GF-D8 (cell line): ENCODE measurements around the gene VPS13A.

Source experiments
- DNase-seq: peaks from one replicate; lab custom pipeline; 2025; lab: John Stamatoyannopoulos, UW

VPS13A gene

GRCh38 chr9:77424993-77425392 is 247.7 kb downstream of the VPS13A start:
- no peak for DNase-seq

DNA sequence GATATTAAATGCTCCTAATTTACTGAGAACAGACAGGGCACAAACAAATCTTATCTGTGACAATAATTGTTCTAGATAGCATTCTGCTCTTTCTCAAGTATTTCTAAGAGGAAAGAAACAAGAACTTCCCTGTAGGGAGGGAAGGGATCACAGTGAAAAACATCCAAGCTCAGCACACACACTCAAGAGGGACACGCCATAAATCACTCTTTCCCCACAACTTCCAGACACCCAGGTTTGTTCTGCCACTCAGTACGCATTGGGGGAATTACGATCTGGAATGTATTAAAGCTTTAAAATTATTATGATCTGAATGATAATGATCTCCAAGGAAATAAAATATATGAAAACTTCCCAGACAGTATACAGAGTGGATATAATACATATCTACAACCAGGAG is 249.4 kb downstream of the VPS13A start:
- DNase-seq: no peak

DNA sequence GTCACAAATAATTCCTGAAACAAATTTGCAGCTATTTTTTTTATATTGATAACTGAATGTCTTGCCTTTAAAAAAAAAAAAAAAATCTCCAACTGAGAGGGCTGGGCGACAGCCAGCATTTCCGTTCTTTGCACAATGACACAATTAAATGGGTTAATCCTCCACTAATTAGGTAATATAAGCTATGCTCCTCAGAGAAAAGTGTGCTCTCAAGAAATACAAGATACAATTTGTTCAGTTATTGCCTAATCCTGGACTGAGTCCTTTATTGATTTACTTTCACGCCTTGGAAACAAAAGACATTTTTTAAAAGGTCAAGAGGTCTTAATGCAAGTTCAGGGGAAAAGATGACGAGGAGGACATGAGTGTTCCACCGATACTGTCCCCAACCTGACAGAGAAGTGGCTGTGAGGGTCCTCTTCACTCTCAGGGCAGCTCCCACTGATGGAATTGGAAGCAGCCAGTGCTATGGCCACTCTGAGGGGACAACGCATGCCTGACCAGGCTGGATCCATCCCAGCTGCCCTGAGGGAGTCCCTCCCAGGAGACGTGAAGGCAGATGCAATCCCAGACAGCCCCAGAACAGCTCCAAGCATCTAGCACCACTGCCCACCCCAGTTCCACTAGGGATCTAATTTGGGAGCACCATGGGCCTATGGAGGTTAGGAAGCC is 250.1 kb downstream of the VPS13A start:
- DNase-seq: no peak

- no peak for DNase-seq
Observed at GRCh38 chr9:77429928-77430327, 252.6 kb downstream of the VPS13A start.

DNA sequence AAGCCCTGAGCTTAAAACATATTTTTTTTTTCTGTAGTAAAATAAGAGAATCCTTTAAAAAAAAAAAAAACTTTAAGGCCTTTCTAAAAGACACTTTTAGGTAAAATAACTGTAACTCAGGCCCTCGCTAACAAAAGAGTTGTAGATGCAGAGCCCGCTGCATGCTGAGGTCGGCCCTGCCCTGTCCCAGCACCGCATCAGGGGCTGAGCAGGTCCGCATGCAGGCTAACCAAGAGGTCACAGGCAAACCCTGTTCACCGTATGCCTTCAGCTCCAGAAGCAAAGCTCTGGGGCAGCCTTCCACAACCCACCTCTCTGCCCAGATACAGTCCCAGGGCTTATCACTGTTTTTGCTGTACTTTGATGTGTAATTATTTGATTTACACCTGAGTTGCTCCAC is 254.7 kb downstream of the VPS13A start:
- DNase-seq: no peak

DNA sequence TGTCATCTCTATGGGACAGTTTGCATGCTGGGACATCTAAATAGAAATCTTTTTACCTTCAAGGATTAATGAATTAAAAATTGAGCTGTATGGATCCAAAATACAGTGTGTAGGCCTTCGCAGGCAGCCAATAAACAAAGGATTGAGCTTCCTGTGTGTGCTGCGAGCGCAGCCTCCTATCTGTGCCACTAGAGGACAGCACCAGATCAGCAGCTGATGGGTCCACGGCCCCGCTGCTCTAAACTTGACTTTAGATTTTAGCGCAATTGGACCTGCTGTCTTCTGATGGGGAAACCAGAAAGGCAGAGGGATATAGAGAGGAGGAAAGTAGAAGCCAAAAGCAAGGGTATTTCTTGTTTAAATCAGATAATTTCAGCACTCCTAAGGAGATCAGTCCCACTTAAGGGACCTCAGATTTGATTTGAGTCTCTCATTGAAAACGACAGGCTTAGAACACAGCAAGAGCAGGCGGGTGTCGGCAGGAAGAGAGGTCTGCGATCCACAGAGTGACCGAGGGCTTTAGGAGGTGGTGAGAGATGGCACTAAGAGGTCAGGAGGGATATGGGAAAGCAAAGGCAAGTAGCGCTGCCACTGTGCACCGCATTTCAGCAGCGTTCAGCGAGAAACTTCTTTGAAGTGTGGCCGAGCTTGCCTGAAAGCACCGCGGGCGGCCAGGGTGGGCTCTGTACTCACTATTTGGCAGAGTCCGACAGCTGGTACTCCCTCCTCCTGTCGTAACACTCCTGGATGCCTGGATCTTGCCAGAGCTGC is 256.5 kb downstream of the VPS13A start:
- peak; percentile 35 for DNase-seq

DNA sequence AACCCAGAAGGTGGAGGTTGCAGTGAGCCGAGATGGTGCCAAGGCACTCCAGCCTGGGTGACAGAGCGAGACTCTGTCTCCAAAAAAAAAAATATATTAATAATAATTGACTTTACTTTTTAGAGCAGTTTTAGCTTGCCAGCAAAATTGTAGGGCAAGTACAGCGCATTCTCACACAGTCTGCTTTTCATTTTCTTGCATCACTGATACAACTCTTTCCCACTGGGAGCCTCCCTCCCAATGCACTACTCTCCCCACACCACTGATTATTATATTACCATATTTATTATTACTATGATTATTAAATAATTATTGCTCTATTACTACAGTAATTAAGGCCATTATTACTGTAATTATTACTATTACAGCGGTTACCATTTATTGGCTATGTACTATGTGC is 257.9 kb downstream of the VPS13A start:
- DNase-seq: no peak

- DNase-seq: no peak
Observed at GRCh38 chr9:77435688-77436087, 258.4 kb downstream of the VPS13A start.

DNA sequence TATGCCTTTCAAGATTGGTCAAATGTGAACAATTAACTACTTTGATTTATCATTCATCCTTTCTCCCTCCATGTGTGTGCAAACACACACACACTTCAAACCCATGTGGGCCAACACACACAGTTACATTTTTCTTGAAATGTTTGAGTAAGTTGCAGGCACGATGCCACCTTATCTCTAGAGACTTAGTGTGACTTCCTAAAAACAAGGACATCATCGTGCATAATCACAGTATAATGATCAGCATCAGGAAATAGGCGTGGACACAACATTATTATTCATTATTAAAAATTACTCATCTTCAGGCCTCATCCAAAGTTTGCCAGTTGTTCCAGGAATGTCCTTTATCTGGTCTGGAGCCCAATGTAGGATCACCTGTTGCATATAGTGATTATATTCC is 261.3 kb downstream of the VPS13A start:
- DNase-seq: no peak

DNA sequence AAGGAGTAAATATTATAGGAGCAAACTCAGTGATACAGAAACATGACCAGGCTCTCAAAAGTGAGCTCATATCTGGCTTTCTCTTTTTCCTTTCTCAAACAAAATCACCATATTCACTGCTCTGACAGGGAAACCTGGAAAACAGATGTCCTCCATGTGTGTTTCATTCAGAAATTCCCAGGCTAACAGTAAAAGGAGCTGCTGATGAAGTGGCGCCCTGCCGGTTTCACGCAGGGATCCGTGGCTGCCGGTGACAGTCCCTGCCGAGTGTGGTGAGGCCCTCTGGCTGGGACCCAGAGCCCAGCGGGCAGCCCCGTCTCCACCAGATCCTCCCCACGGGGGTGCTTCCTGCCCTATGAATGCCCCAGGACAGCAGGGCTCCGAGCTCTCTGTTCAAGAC is 262.7 kb downstream of the VPS13A start:
- no peak for DNase-seq

GRCh38 chr9:77441124-77441523 is 263.8 kb downstream of the VPS13A start:
- peak; percentile 20 for DNase-seq

- DNase-seq: no peak
Observed at GRCh38 chr9:77442436-77442835, 265.1 kb downstream of the VPS13A start.

DNA sequence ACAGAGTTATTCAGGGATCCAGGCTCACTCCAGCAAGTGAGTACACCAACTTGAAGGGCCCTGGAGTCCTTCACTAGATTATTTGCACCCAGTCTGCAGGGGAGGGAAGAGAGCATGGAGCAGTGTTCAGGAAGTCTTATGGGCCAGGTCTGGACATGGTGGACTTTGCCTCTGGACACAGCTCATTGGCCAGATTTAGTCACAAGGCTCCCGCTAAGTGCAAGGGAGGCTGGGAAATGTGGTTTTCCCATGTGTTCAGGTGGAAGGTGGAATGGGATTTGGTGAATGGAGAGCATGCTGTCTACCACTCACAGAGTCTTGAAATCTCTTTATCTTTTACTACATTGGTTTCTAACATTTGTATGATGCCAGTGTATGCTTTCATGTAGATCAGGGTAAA is 270.3 kb downstream of the VPS13A start:
- DNase-seq: no peak

DNA sequence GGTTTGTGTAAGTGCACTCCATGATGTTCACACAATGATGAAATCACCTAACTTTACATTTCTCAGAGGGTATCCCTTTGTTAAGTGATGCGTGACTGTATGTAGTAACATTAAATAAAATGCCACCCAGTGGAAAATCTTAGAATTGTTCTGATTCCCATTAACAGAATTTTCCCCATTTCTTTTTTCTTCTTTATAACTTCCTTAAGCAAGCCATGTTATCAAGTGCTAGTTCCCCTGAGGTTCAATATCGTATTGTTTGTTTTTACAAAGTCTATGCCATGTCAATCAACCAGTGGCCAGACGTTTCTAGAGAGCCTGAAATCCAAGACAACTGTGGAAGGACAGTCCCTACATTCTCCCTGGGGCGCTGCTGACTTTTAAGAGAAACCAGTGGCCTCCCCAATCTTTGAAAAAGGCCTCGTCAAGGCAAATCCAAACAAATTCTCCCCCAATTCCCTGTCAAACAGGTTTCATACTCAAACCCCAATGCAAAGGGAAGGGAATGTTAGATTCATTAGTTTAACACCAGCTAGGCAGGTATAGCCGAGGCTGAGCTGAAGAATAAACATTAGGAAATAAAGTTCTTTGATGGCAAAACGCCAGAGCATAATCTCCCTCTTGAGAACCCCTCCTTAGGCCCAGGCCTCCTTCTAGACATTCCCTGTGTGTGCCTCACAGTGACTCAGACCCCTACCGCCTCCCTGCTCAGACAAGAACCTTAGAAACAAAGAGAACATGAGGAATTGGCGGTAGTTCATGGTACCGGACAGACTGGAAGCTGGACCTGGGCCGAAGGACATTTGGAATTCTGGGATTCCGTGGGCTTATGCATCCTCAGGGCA is 272.1 kb downstream of the VPS13A start:
- no peak for DNase-seq

DNA sequence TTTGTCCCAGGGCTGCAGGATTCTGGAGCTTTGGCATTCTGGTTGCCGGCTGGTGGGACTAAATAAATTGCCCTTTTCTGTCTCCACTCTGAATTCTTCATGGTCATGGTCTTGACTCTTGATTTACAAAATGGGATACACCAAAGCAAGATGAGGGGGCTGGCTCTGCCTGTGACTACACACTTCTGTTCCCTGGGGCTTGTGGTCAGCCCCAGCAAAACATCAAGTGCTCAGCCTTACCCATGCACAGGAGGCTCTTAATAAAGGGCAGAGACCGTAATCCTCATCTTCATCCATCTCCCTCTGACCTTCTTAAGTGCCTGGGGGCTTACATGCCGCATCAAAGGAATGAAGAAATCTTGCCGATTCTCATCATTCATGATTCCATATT is 272.7 kb downstream of the VPS13A start:
- DNase-seq: no peak

- no peak for DNase-seq
Observed at GRCh38 chr9:77451507-77451906, 274.2 kb downstream of the VPS13A start.

- peak; percentile 70 for DNase-seq
Observed at GRCh38 chr9:77453825-77454647, 276.7 kb downstream of the VPS13A start.

- no peak for DNase-seq
Observed at GRCh38 chr9:77454663-77455062, 277.3 kb downstream of the VPS13A start.

GRCh38 chr9:77455312-77455927 is 278.1 kb downstream of the VPS13A start:
- DNase-seq: peak; percentile 48

DNA sequence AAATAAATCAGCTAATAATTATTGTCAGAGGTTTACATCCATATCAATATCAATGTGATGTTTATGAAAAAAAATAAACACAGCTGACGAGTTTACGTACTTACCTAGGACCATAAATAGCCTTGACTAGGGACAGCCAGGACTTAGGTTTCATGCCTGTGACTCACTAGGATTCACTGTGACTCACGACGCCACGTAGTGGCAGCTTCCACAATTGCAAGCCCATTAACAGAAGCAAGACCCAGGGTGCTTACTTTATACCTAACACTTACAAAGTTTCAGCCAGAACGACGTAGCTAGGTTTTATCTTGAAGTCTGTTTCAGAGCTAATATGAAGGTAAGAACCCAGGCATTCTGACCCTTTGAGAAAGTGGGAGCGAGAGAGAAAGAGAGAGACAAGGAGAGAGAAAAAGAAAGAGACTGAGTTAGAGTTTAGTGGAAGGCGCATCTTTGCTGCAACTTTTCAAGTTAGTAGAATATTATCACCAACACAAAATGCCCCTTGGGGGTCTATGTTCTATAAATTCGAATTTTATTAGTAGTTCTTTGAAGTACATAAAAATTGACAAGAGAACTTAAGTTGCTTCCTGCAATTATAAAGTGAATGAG is 279.6 kb downstream of the VPS13A start:
- peak; percentile 51 for DNase-seq
